ENCODE results near the gene EBF3. TPM values are rescaled to one million over a fixed set of nuclear protein-coding genes. Genes with fewer than 3 reads are reported as not detected.

The EBF3 gene
- total RNA-seq, 1 experiment from 2014 or later = 0.22 TPM

GRCh38 chr10:129811208-129811607 lies 152.9 kb downstream of the EBF3 start:
- Histone ChIP-seq H4K91ac (ENCODE audit: insufficient read length, low read depth, low read length) (no peak overlapping the region), H3K23ac (ENCODE audit: insufficient read length, low read depth, low read length) (no peak overlapping the region), H2AK5ac (ENCODE audit: insufficient read length, low read length) (no peak overlapping the region), H3K4ac (ENCODE audit: low read depth, low read length) (no peak overlapping the region), H4K20me1 (ENCODE audit: control insufficient read depth, insufficient read depth, insufficient read length) (no peaks in the 10 kb centered on the region), H3K14ac (ENCODE audit: insufficient read depth, low read length) (no peak overlapping the region), H3K18ac (ENCODE audit: insufficient read length, low read depth, low read length) (no peak overlapping the region), H2BK12ac (ENCODE audit: insufficient read length, low read depth, low read length) (no peak overlapping the region), H2AFZ (ENCODE audit: low read length) (no peak overlapping the region), H2BK5ac (ENCODE audit: insufficient read length, low read length) (no peak overlapping the region), H3K27ac (ENCODE audit: insufficient read length, low read depth, low read length) (no peak overlapping the region), H4K8ac (replicated peaks; ENCODE audit: insufficient read length, low read depth, low read length) (no peak overlapping the region), H3K4me2 (ENCODE audit: insufficient read depth, insufficient read length, low read length) (no peak overlapping the region), H2BK120ac (ENCODE audit: low read depth, low read length, poor library complexity, severe bottlenecking) (no peak overlapping the region), H2BK20ac (ENCODE audit: low read depth, low read length, poor library complexity, severe bottlenecking) (no peak overlapping the region), H3K79me2 (ENCODE audit: insufficient read depth, low read length) (no peaks in the 10 kb centered on the region), H3K27me3 (ENCODE audit: insufficient read depth, low read length) (no peaks in the 10 kb centered on the region), H3T11ph (ENCODE audit: low read length) (no peak overlapping the region), H3K79me1 (ENCODE audit: insufficient read depth, low read depth, low read length, poor library complexity, severe bottlenecking) (no peaks in the 10 kb centered on the region), H3K9ac (ENCODE audit: extremely low read depth, insufficient read length, low read length) (no peak overlapping the region), H3K56ac (ENCODE audit: insufficient read length, low read depth, low read length) (no peak overlapping the region), H4K5ac (ENCODE audit: insufficient read length, low read depth, low read length) (no peak overlapping the region), H3K9me3 (ENCODE audit: control insufficient read depth, low read depth, low read length) (no peaks in the 10 kb centered on the region), H3K23me2 (ENCODE audit: insufficient read length, low read depth, low read length, poor library complexity, severe bottlenecking) (no peaks in the 10 kb centered on the region), H2BK15ac (ENCODE audit: low read depth, low read length) (no peak overlapping the region), H3K4me1 (ENCODE audit: insufficient read depth, low read length) (no peaks in the 10 kb centered on the region)
- WGBS (ENCODE audit: extremely low coverage, insufficient read length, low lambda C conversion rate) = no CpG with 5 or more reads among the region's 9 CpGs
- Mint-ChIP-seq H3K4me1 (peaks cover 0 to 2% of the 10 kb centered on the region in 2 experiments; a peak in 1 of 4 replicates), H3K4me3 (no peak overlapping the region), H3K36me3 (ENCODE audit: insufficient read depth in 1 of 3, low read depth in 3 of 3) (peaks cover 0 to 4% (median 0%) of the 10 kb centered on the region in 3 experiments; a peak in 4 of 7 replicates), H3K27me3 (ENCODE audit: low read depth) (peaks cover 10% of the 10 kb centered on the region), H3K9me3 (peaks cover under 1 to 1% of the 10 kb centered on the region in 2 experiments; a peak in 4 of 5 replicates), H3K27ac (no peak overlapping the region; a peak in 1 of 7 replicates)
- no peak for DNase-seq
- TF ChIP-seq CTCF (conservative IDR thresholded peaks at IDR 0.05) = no peak
